Keratinocyte (primary cell): Measurements from ENCODE around the gene ATG4B.
A peak's percentile ranks its signal among the peaks of the same experiment; 100 is the strongest.

ENCODE experiments used
- CTCF ChIP-seq, 3 experiments: IDR thresholded peaks in 1 of 3; conservative IDR thresholded peaks in 1 of 3; optimal IDR thresholded peaks in 1 of 3; 2 replicates in 2 of 3; 3 replicates in 1 of 3; pipeline versions ENCODE3 to v1.5.1; 2011; ENCODE audit warnings: low read length in 3 of 3, mild to moderate bottlenecking in 3 of 3, moderate library complexity in 2 of 3, control low read depth in 1 of 3, inconsistent platforms in 1 of 3; ENCODE audit not compliant: insufficient read depth in 2 of 3; ENCODE audit errors: extremely low read depth in 1 of 3
- EZH2 ChIP-seq: IDR thresholded peaks from one replicate; pipeline ENCODE4 v1.6.1; 2012; ENCODE audit warnings: inconsistent platforms, mild to moderate bottlenecking, low read length, moderate library complexity

GRCh38 chr2:241701399-241702154 is 64.1 kb downstream of the ATG4B start, which contains the start of gene ING5:
- TF ChIP-seq CTCF (optimal IDR thresholded peaks at IDR 0.05 in 1 of 3, IDR thresholded peaks at IDR 0.05 in 1 of 3, conservative IDR thresholded peaks at IDR 0.05 in 1 of 3; ENCODE audit: extremely low read depth in 1 of 3, insufficient read depth in 2 of 3, low read length in 3 of 3) (peak in 1 of 3 experiments; percentile 3), EZH2 (no peak)
